Measurements from ENCODE around the gene KCTD15. TPM values are rescaled to one million over a fixed set of nuclear protein-coding genes. Genes with fewer than 3 reads are reported as not detected.

The KCTD15 gene
- polyA plus RNA-seq, 4 donors = 0.67 to 18.8 (median 8.4) TPM

- no peak for FAIRE-seq
- H3K27me3 ChIP-seq (ENCODE audit: control insufficient read depth in 3 of 3, insufficient read depth in 3 of 3, low read length in 3 of 3) = peaks cover 0 to 21% (median 3%) of the 10 kb centered on the region in 3 donors
These were observed 15.2 kb upstream of the KCTD15 start for GRCh38 chr19:33781415-33781935.

GRCh38 chr19:33781996-33782395, 14.7 kb upstream of the KCTD15 start:
- FAIRE-seq = no peak
- no peak overlapping the region for H3K27ac ChIP-seq (ENCODE audit: low read depth in 1 of 3, low read length in 2 of 3)
- WGBS, 3 donors = 46 to 57% (median 53%) methylated on average over 5 of the region's 5 CpGs
- peaks cover 0 to 9% (median 0%) of the 10 kb centered on the region in 3 donors for H3K4me1 ChIP-seq (ENCODE audit: control insufficient read depth in 3 of 3, insufficient read depth in 2 of 3, low read depth in 1 of 3, low read length in 2 of 3)
- H3K36me3 ChIP-seq (ENCODE audit: control insufficient read depth in 3 of 3, insufficient read depth in 2 of 3, low read depth in 1 of 3, low read length in 3 of 3) = no peaks in the 10 kb centered on the region
- no peak for DNase-seq
- no peaks in the 10 kb centered on the region for H3K9me3 ChIP-seq (ENCODE audit: control insufficient read depth in 2 of 2, insufficient read depth in 1 of 2, low read depth in 1 of 2, low read length in 1 of 2)
- no peak overlapping the region for H3K4me3 ChIP-seq (ENCODE audit: low read depth in 1 of 3, low read length in 3 of 3)
- H3K27me3 ChIP-seq (ENCODE audit: control insufficient read depth in 3 of 3, insufficient read depth in 3 of 3, low read length in 3 of 3) = peaks cover 0 to 21% (median 3%) of the 10 kb centered on the region in 3 donors

More at GRCh38 chr19:33781415-33781935, 15.2 kb upstream of the KCTD15 start:
- Histone ChIP-seq H3K36me3 (ENCODE audit: control insufficient read depth in 3 of 3, insufficient read depth in 2 of 3, low read depth in 1 of 3, low read length in 3 of 3) (no peaks in the 10 kb centered on the region), H3K27ac (ENCODE audit: low read depth in 1 of 3, low read length in 2 of 3) (no peak overlapping the region), H3K4me1 (ENCODE audit: control insufficient read depth in 3 of 3, insufficient read depth in 2 of 3, low read depth in 1 of 3, low read length in 2 of 3) (peaks cover 0 to 14% (median 0%) of the 10 kb centered on the region in 3 donors), H3K4me3 (ENCODE audit: low read depth in 1 of 3, low read length in 3 of 3) (no peak overlapping the region), H3K9me3 (ENCODE audit: control insufficient read depth in 2 of 2, insufficient read depth in 1 of 2, low read depth in 1 of 2, low read length in 1 of 2) (no peaks in the 10 kb centered on the region)
- DNase-seq = no peak
- WGBS, 3 donors = 65 to 80% (median 71%) methylated on average over 15 of the region's 15 CpGs

GRCh38 chr19:33784432-33784831, 12.2 kb upstream of the KCTD15 start:
- Histone ChIP-seq H3K36me3 (ENCODE audit: control insufficient read depth in 3 of 3, insufficient read depth in 2 of 3, low read depth in 1 of 3, low read length in 3 of 3) (no peaks in the 10 kb centered on the region), H3K27me3 (ENCODE audit: control insufficient read depth in 3 of 3, insufficient read depth in 3 of 3, low read length in 3 of 3) (peaks cover 0 to 7% (median 0%) of the 10 kb centered on the region in 3 donors), H3K4me1 (ENCODE audit: control insufficient read depth in 3 of 3, insufficient read depth in 2 of 3, low read depth in 1 of 3, low read length in 2 of 3) (no peaks in the 10 kb centered on the region), H3K9me3 (ENCODE audit: control insufficient read depth in 2 of 2, insufficient read depth in 1 of 2, low read depth in 1 of 2, low read length in 1 of 2) (no peaks in the 10 kb centered on the region), H3K27ac (ENCODE audit: low read depth in 1 of 3, low read length in 2 of 3) (no peak overlapping the region), H3K4me3 (ENCODE audit: low read depth in 1 of 3, low read length in 3 of 3) (no peak overlapping the region)
- DNase-seq (no peak), FAIRE-seq (no peak)
- 72 to 80% (median 76%) methylated on average over 5 of the region's 5 CpGs for WGBS, 3 donors

- FAIRE-seq = no peak
- H3K9me3 ChIP-seq (ENCODE audit: control insufficient read depth in 2 of 2, insufficient read depth in 1 of 2, low read depth in 1 of 2, low read length in 1 of 2) = no peaks in the 10 kb centered on the region
- H3K27me3 ChIP-seq (ENCODE audit: control insufficient read depth in 3 of 3, insufficient read depth in 3 of 3, low read length in 3 of 3) = peaks cover 0 to 6% (median 0%) of the 10 kb centered on the region in 3 donors
- H3K36me3 ChIP-seq (ENCODE audit: control insufficient read depth in 3 of 3, insufficient read depth in 2 of 3, low read depth in 1 of 3, low read length in 3 of 3) = no peaks in the 10 kb centered on the region
- no peaks in the 10 kb centered on the region for H3K4me1 ChIP-seq (ENCODE audit: control insufficient read depth in 3 of 3, insufficient read depth in 2 of 3, low read depth in 1 of 3, low read length in 2 of 3)
- no peak overlapping the region for H3K4me3 ChIP-seq (ENCODE audit: low read depth in 1 of 3, low read length in 3 of 3)
- H3K27ac ChIP-seq (ENCODE audit: low read depth in 1 of 3, low read length in 2 of 3) = no peak overlapping the region
- 73 to 75% (median 75%) methylated on average over 6 of the region's 6 CpGs for WGBS, 3 donors
- no peak for DNase-seq
These were observed 10.9 kb upstream of the KCTD15 start for GRCh38 chr19:33785795-33786194.

- Histone ChIP-seq H3K27me3 (ENCODE audit: control insufficient read depth in 3 of 3, insufficient read depth in 3 of 3, low read length in 3 of 3) (peaks cover 0 to 5% (median 3%) of the 10 kb centered on the region in 3 donors), H3K36me3 (ENCODE audit: control insufficient read depth in 3 of 3, insufficient read depth in 2 of 3, low read depth in 1 of 3, low read length in 3 of 3) (no peaks in the 10 kb centered on the region), H3K4me3 (ENCODE audit: low read depth in 1 of 3, low read length in 3 of 3) (no peak overlapping the region), H3K27ac (ENCODE audit: low read depth in 1 of 3, low read length in 2 of 3) (no peak overlapping the region), H3K4me1 (ENCODE audit: control insufficient read depth in 3 of 3, insufficient read depth in 2 of 3, low read depth in 1 of 3, low read length in 2 of 3) (no peaks in the 10 kb centered on the region), H3K9me3 (ENCODE audit: control insufficient read depth in 2 of 2, insufficient read depth in 1 of 2, low read depth in 1 of 2, low read length in 1 of 2) (no peaks in the 10 kb centered on the region)
- DNase-seq = no peak
- no peak for FAIRE-seq
- 40 to 49% (median 43%) methylated on average over 4 of the region's 4 CpGs for WGBS, 3 donors
These were observed 8.0 kb upstream of the KCTD15 start for GRCh38 chr19:33788676-33789075.

- FAIRE-seq (no peak), DNase-seq (no peak)
- no peak overlapping the region for H3K4me3 ChIP-seq (ENCODE audit: low read depth in 1 of 3, low read length in 3 of 3)
- peaks cover 2 to 5% (median 3%) of the 10 kb centered on the region in 3 donors for H3K27me3 ChIP-seq (ENCODE audit: control insufficient read depth in 3 of 3, insufficient read depth in 3 of 3, low read length in 3 of 3)
- H3K36me3 ChIP-seq (ENCODE audit: control insufficient read depth in 3 of 3, insufficient read depth in 2 of 3, low read depth in 1 of 3, low read length in 3 of 3) = no peaks in the 10 kb centered on the region
- H3K9me3 ChIP-seq (ENCODE audit: control insufficient read depth in 2 of 2, insufficient read depth in 1 of 2, low read depth in 1 of 2, low read length in 1 of 2) = no peaks in the 10 kb centered on the region
- H3K27ac ChIP-seq (ENCODE audit: low read depth in 1 of 3, low read length in 2 of 3) = no peak overlapping the region
- peaks cover 0 to under 1% (median 0%) of the 10 kb centered on the region in 3 donors for H3K4me1 ChIP-seq (ENCODE audit: control insufficient read depth in 3 of 3, insufficient read depth in 2 of 3, low read depth in 1 of 3, low read length in 2 of 3)
- 72 to 87% (median 73%) methylated on average over 5 of the region's 5 CpGs for WGBS, 3 donors
These were observed 7.3 kb upstream of the KCTD15 start for GRCh38 chr19:33789344-33789743.

- DNase-seq = no peak
- WGBS, 3 donors = 18 to 25% (median 22%) methylated on average over 32 of the region's 32 CpGs
- Histone ChIP-seq H3K27ac (ENCODE audit: low read depth in 1 of 3, low read length in 2 of 3) (peak overlapping the region in 2 of 3 donors; percentile 73 to 91), H3K27me3 (ENCODE audit: control insufficient read depth in 3 of 3, insufficient read depth in 3 of 3, low read length in 3 of 3) (peaks cover 3 to 7% (median 6%) of the 10 kb centered on the region in 3 donors), H3K9me3 (ENCODE audit: control insufficient read depth in 2 of 2, insufficient read depth in 1 of 2, low read depth in 1 of 2, low read length in 1 of 2) (no peaks in the 10 kb centered on the region), H3K4me1 (ENCODE audit: control insufficient read depth in 3 of 3, insufficient read depth in 2 of 3, low read depth in 1 of 3, low read length in 2 of 3) (peaks cover 0 to 11% (median 3%) of the 10 kb centered on the region in 3 donors), H3K4me3 (ENCODE audit: low read depth in 1 of 3, low read length in 3 of 3) (peak overlapping the region in 2 of 3 donors; percentile 58 to 60), H3K36me3 (ENCODE audit: control insufficient read depth in 3 of 3, insufficient read depth in 2 of 3, low read depth in 1 of 3, low read length in 3 of 3) (peaks cover 0 to 6% (median 0%) of the 10 kb centered on the region in 3 donors)
- no peak for FAIRE-seq
These were observed 1.8 kb upstream of the KCTD15 start for GRCh38 chr19:33794683-33795369.

GRCh38 chr19:33795370-33796163, 1.1 kb upstream of the KCTD15 start:
- peak; percentile 60 to 92 for DNase-seq

More at GRCh38 chr19:33795370-33796163, 1.1 kb upstream of the KCTD15 start:
- Histone ChIP-seq H3K4me3 (ENCODE audit: low read depth in 1 of 3, low read length in 3 of 3) (peak overlapping the region; percentile 51 to 60 (median 58)), H3K4me1 (ENCODE audit: control insufficient read depth in 3 of 3, insufficient read depth in 2 of 3, low read depth in 1 of 3, low read length in 2 of 3) (peaks cover 0 to 11% (median 3%) of the 10 kb centered on the region in 3 donors), H3K9me3 (ENCODE audit: control insufficient read depth in 2 of 2, insufficient read depth in 1 of 2, low read depth in 1 of 2, low read length in 1 of 2) (no peaks in the 10 kb centered on the region), H3K27me3 (ENCODE audit: control insufficient read depth in 3 of 3, insufficient read depth in 3 of 3, low read length in 3 of 3) (peaks cover 2 to 7% (median 6%) of the 10 kb centered on the region in 3 donors), H3K27ac (ENCODE audit: low read depth in 1 of 3, low read length in 2 of 3) (peak overlapping the region; percentile 62 to 91 (median 90)), H3K36me3 (ENCODE audit: control insufficient read depth in 3 of 3, insufficient read depth in 2 of 3, low read depth in 1 of 3, low read length in 3 of 3) (peaks cover 0 to 11% (median 0%) of the 10 kb centered on the region in 3 donors)
- WGBS, 3 donors = 0 to 1% (median 1%) methylated on average over 45 to 92 of the region's 92 CpGs
- no peak for FAIRE-seq
